IPS-NIHi11 (cell line): Measurements from ENCODE around the gene CSTPP1.
A peak's percentile ranks its signal among the peaks of the same experiment; 100 is the strongest.
"Not testable (repeated sequence)": the region's sequence is repeated elsewhere in the genome, so short reads cannot be mapped to it uniquely, and the experiment has no call there.

ENCODE experiments used
- DNase-seq: peaks from one replicate; pipeline ENCODE4 v3.0.0; 2012; ENCODE audit warnings: mixed read lengths, low spot score

CSTPP1 gene

GRCh38 chr11:46912526-46913150 is 23.9 kb upstream of the CSTPP1 start:
- DNase-seq = peak; percentile 68

- no peak for DNase-seq
These were observed 23.1 kb upstream of the CSTPP1 start for GRCh38 chr11:46913484-46913883.

- DNase-seq = no peak
These were observed 22.2 kb upstream of the CSTPP1 start for GRCh38 chr11:46914363-46914762.

DNA sequence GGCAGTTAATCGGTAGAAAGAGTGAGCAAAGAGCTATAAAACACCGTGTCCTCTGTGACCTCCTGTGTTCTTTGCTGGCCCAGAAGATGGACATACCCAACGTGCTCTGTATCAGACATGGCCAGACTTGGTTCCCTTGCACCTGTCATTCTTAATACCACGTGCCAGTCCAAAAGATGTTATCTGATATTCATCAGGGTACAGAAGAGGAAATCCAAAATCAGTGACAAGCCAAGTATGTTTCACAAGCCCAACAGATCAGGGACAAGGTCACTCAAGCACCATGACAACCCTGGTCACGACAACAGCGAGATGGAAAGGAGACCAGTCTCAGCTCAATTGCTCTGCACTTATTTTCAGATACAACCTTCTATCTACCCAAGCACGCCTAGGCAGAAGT is 21.7 kb upstream of the CSTPP1 start:
- no peak for DNase-seq

- peak; percentile 80 for DNase-seq
These were observed 20.1 kb upstream of the CSTPP1 start for GRCh38 chr11:46916286-46917108.

GRCh38 chr11:46917109-46917761 is 19.3 kb upstream of the CSTPP1 start:
- DNase-seq = no peak

- DNase-seq = no peak
These were observed 18.8 kb upstream of the CSTPP1 start for GRCh38 chr11:46917762-46918082.

GRCh38 chr11:46918083-46918787 is 18.3 kb upstream of the CSTPP1 start, which contains the start of gene LRP4:
Gene LRP4, minus strand, starts transcription at chr11:46918550. Its CDS starts 171 bp downstream, at chr11:46918379.
- peak; percentile 88 for DNase-seq

- DNase-seq = no peak
These were observed 17.6 kb upstream of the CSTPP1 start for GRCh38 chr11:46918788-46919513.

DNA sequence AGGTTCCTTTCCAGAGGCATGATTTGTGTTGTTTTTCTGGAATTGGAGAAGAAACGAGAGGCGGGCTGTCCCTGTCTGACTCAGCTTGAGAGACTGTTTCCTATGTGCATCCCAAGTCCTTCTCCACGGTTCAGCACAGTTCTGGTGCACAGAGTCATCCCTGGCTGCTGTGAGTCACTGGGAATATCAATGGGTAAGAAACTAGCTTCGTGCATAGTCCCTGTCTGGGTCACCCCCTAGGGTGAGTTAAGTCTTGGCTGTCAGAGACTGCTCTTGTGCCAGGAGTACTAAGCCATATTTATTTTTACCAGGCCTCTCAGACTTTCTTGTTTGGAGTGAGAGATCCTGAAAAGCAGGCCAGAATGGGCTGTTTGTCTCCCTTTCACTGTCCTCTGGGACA is 15.8 kb upstream of the CSTPP1 start:
- no peak for DNase-seq

GRCh38 chr11:46927928-46928327 is 8.6 kb upstream of the CSTPP1 start:
- not testable (repeated sequence) for DNase-seq

DNA sequence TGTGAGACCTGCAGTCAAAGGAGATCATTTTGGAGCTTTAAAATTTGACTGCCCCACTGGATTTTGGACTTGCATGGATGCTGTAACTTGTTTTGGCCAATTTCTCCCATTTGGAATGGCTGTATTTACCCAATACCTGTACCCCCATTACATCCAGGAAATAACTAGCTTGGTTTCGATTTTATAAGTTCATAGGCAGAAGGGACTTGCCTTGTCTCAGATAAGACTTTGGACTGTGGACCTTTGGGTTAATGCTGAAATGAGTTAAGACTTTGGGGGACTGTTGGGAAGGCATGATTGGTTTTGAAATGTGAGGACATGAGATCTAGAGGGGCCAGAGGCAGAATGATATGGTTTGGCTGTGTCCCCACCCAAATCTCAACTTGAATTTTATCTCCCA is 7.9 kb upstream of the CSTPP1 start:
- DNase-seq = not testable (repeated sequence)

GRCh38 chr11:46930089-46930488 is 6.5 kb upstream of the CSTPP1 start:
- no peak for DNase-seq

DNA sequence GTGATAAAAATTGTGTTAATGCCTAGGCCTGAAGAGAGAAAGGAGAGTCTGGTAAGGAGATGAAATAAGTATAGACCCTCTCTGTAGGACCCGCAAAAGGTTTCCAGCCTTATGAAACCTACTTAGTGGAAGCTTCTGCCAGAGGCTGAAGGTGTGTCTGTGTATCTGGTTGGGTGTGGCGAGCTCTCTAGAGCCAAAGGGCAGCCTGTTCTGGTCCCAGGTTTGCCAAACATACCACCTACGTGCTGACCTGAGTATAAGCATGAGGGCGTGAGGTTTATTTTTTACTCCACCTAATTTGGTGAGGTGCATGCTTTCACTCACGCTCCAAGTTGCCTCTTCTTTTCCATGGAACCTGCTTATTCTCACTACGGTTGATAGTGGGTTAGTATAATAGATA is 5.6 kb downstream of the CSTPP1 start:
- no peak for DNase-seq

- DNase-seq = no peak
These were observed 8.0 kb downstream of the CSTPP1 start for GRCh38 chr11:46944356-46945075.

DNA sequence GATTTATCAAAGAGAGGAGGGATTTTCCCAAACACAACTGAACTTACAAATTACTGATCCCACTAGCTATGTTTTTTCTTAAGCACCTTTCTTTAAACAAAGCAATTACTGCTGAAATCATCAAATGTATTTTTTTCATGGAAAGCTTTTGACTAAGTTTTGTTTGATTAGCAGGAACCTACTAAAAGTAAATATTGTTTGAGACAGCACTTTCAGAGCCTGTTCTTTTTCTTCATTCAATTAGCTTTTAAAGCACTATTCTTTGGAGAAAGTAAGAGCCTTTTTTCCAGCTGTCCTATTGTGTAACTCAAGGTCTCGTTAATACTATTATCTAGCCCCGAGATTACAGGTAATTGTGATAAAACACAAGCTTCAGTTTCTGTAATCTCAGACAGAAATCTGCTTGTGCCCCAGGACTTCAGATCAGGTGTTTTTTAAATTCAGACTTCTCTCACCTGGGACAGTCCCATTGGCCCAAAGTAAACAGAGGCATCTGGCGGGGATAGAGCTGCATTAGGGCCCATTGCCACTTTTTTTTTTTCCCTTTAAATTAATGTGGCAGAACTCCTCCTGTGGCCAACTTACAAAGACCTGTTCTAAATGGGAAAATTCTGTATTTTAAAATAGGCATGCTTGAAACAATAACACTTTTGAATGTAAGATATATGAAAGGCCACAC is 11.0 kb downstream of the CSTPP1 start:
- no peak for DNase-seq

GRCh38 chr11:46948378-46949131 is 12.0 kb downstream of the CSTPP1 start:
- no peak for DNase-seq

DNA sequence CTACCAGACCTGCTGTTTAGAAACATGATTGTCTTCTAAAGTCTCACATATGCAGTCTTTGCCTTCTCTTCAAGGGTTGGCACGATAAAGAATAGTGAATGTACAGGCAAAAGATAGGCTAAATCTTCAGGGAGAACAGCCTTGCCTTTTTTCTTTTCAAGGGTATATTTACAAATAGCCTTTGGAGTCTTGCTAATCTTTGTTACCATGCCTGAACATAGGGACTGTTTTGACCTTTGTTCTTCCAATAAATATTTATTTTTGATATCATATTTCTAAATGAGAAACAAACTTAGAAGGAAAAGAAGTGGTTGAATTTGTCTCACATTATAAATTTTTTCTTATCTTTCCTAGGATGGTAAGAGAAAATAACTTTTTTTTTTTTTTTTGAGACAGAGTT is 12.7 kb downstream of the CSTPP1 start:
- no peak for DNase-seq

DNA sequence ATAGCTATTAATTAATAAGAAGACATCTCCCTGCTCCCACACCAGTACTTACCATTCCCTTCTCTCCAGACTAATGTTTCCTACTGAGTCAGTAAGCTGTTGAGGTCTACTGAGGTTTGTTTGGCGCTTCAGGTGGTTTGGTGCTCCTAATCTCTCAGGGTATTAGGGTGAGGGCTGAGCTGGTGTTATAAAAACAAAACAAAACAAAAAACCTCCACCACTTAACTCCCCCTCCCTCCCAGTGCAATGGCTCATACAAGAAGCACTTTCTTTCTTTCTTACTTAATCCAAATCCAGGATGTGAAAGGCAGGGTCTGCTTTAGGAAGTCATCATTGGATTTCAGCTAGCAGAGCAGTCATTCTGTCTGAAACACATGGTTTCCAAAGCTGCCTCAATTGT is 15.3 kb downstream of the CSTPP1 start:
- DNase-seq = no peak

GRCh38 chr11:46952553-46952952 is 16.0 kb downstream of the CSTPP1 start:
- no peak for DNase-seq
